Astrocyte (in vitro differentiated cells and primary cell): Measurements from ENCODE around the gene IQCN. TPM values are rescaled to one million over a fixed set of nuclear protein-coding genes. Genes with fewer than 3 reads are reported as not detected.

Source experiments
- DNase-seq: peaks from one replicate; pipeline ENCODE4 v3.0.0-alpha.2; 2010; ENCODE audit warnings: low read depth
- FAIRE-seq: peaks from 2 replicates; lab custom pipeline; 2011; peaks lifted over from hg19 to GRCh38; lab: Jason Lieb, UNC
- H2AFZ ChIP-seq: 2 replicates; pipeline ENCODE4 v1.6.0; 2012; ENCODE audit warnings: low read depth, low read length, inconsistent platforms
- H3K27ac ChIP-seq: 2 replicates; pipeline ENCODE4 v1.5.1; 2011; ENCODE audit warnings: low read depth, low read length, inconsistent platforms
- H3K27me3 ChIP-seq: 2 replicates; pipeline ENCODE4 v1.6.0; 2011; ENCODE audit warnings: low read length, inconsistent platforms; ENCODE audit not compliant: insufficient read depth
- H3K36me3 ChIP-seq: 2 replicates; pipeline ENCODE4 v1.5.1; 2011; ENCODE audit warnings: low read length, inconsistent platforms; ENCODE audit not compliant: insufficient read depth
- H3K4me1 ChIP-seq: 2 replicates; pipeline ENCODE4 v1.5.1; 2011; ENCODE audit warnings: low read length, inconsistent platforms; ENCODE audit not compliant: insufficient read depth
- H3K4me2 ChIP-seq: 2 replicates; pipeline ENCODE4 v1.6.0; 2012; ENCODE audit warnings: low read length, inconsistent platforms
- H3K4me3 ChIP-seq: 2 replicates; pipeline ENCODE4 v1.5.1; 2011; ENCODE audit warnings: low read depth, mild to moderate bottlenecking, low read length, inconsistent platforms; ENCODE audit not compliant: insufficient read depth
- H3K79me2 ChIP-seq: 2 replicates; pipeline ENCODE4 v1.6.0; 2012; ENCODE audit warnings: mild to moderate bottlenecking, low read length, inconsistent platforms; ENCODE audit not compliant: insufficient read depth
- H3K9ac ChIP-seq: 2 replicates; pipeline ENCODE4 v1.6.0; 2012; ENCODE audit warnings: mild to moderate bottlenecking, low read length, inconsistent platforms
- H3K9me3 ChIP-seq: 2 replicates; pipeline ENCODE4 v1.5.1; 2012; ENCODE audit warnings: low read depth, mild to moderate bottlenecking, low read length, inconsistent platforms; ENCODE audit not compliant: insufficient read depth
- H4K20me1 ChIP-seq: 2 replicates; pipeline ENCODE4 v1.6.0; 2012; ENCODE audit warnings: low read length, inconsistent platforms; ENCODE audit not compliant: insufficient read depth
- H3K27ac Mint-ChIP-seq: one replicate; pipeline ENCODE4 v1.8.0; 2021; ENCODE audit warnings: mild to moderate bottlenecking, mixed read lengths; ENCODE audit not compliant: unreplicated experiment
- H3K27me3 Mint-ChIP-seq: one replicate; pipeline ENCODE4 v1.8.0; 2021; ENCODE audit warnings: low read depth, mixed read lengths; ENCODE audit not compliant: unreplicated experiment
- H3K36me3 Mint-ChIP-seq: one replicate; pipeline ENCODE4 v1.8.0; 2021; ENCODE audit warnings: low read depth, mixed read lengths; ENCODE audit not compliant: unreplicated experiment
- H3K4me1 Mint-ChIP-seq: one replicate; pipeline ENCODE4 v1.8.0; 2021; ENCODE audit warnings: low read depth, mixed read lengths; ENCODE audit not compliant: unreplicated experiment
- H3K4me3 Mint-ChIP-seq: one replicate; pipeline ENCODE4 v1.8.0; 2021; ENCODE audit warnings: mild to moderate bottlenecking, moderate library complexity, mixed read lengths; ENCODE audit not compliant: unreplicated experiment
- H3K9me3 Mint-ChIP-seq: one replicate; pipeline ENCODE4 v1.8.0; 2021; ENCODE audit warnings: mild to moderate bottlenecking, mixed read lengths; ENCODE audit not compliant: unreplicated experiment
- CTCF ChIP-seq: IDR thresholded peaks from 2 replicates; pipeline ENCODE4 v1.5.1; 2011; ENCODE audit warnings: low read depth, mild to moderate bottlenecking, inconsistent platforms, low read length, moderate library complexity; ENCODE audit not compliant: insufficient read depth
- EZH2 ChIP-seq: IDR thresholded peaks from 2 replicates; pipeline ENCODE4 v1.6.1; 2012; ENCODE audit warnings: mild to moderate bottlenecking, low read length, inconsistent platforms; ENCODE audit not compliant: insufficient read depth
- total RNA-seq: library from RNA; stranded (reverse); gene quantifications from 2 replicates; pipeline ENCODE4 v1.2.1, GENCODE V29; 2021

The IQCN gene
- total RNA-seq, 1 donor from 2014 or later: 1.7 TPM

GRCh38 chr19:18293642-18294466 is 19.6 kb upstream of the IQCN start:
- Histone ChIP-seq H3K4me1 (peaks cover 35% of the 10 kb centered on the region), H3K27ac (peak overlapping the region; percentile 59), H3K9ac (peak overlapping the region; percentile 96), H4K20me1 (no peaks in the 10 kb centered on the region), H3K4me3 (no peak overlapping the region), H2AFZ (no peak overlapping the region), H3K27me3 (no peaks in the 10 kb centered on the region), H3K36me3 (no peaks in the 10 kb centered on the region), H3K4me2 (peak overlapping the region; percentile 91), H3K9me3 (no peaks in the 10 kb centered on the region), H3K79me2 (no peaks in the 10 kb centered on the region)
- peak overlapping the region; percentile 58 for H3K27ac Mint-ChIP-seq
- H3K4me3 Mint-ChIP-seq: no peak overlapping the region
- H3K9me3 Mint-ChIP-seq: no peaks in the 10 kb centered on the region
- TF ChIP-seq CTCF (no peak), EZH2 (no peak)
- DNase-seq: no peak
- FAIRE-seq: no peak
- H3K36me3 Mint-ChIP-seq: no peaks in the 10 kb centered on the region
- peaks cover 12% of the 10 kb centered on the region for H3K4me1 Mint-ChIP-seq
- no peaks in the 10 kb centered on the region for H3K27me3 Mint-ChIP-seq

- no peaks in the 10 kb centered on the region for H3K27me3 Mint-ChIP-seq
- no peaks in the 10 kb centered on the region for H3K36me3 Mint-ChIP-seq
- Histone ChIP-seq H3K36me3 (no peaks in the 10 kb centered on the region), H3K79me2 (no peaks in the 10 kb centered on the region), H3K4me1 (peaks cover 35% of the 10 kb centered on the region), H3K4me2 (peak overlapping the region; percentile 91), H4K20me1 (no peaks in the 10 kb centered on the region), H3K27ac (peak overlapping the region; percentile 94), H3K9me3 (no peaks in the 10 kb centered on the region), H3K27me3 (no peaks in the 10 kb centered on the region), H2AFZ (no peak overlapping the region), H3K9ac (peak overlapping the region; percentile 96), H3K4me3 (peak overlapping the region; percentile 69)
- DNase-seq: peak; percentile 72
- FAIRE-seq: no peak
- TF ChIP-seq CTCF (no peak), EZH2 (no peak)
- no peaks in the 10 kb centered on the region for H3K9me3 Mint-ChIP-seq
- peak overlapping the region; percentile 83 for H3K27ac Mint-ChIP-seq
- H3K4me3 Mint-ChIP-seq: peak overlapping the region; percentile 70
- H3K4me1 Mint-ChIP-seq: peaks cover 12% of the 10 kb centered on the region
Measured at GRCh38 chr19:18292810-18293641, 18.8 kb upstream of the IQCN start.
